Lower leg skin (tissue), 4 donors: ENCODE measurements around the gene IFT27. TPM values are rescaled to one million over a fixed set of nuclear protein-coding genes. Genes with fewer than 3 reads are reported as not detected.

Experiments used
- DNase-seq, 2 donors: peaks; one replicate each; pipeline ENCODE4 v3.0.0-alpha.2; 2019; ENCODE audit warnings: low spot score in 2 of 2
- H3K4me3 ChIP-seq: fragments of 200-600 bp; sonication (generic); 2 replicates; pipeline ENCODE4 v1.5.1; 2017; ENCODE audit warnings: mild to moderate bottlenecking, low read depth; ENCODE audit not compliant: poor library complexity, severe bottlenecking
- POLR2A ChIP-seq, 2 donors: fragments of 450-650 bp; IDR thresholded peaks; one replicate each; pipeline ENCODE4 v1.6.1; 2016 to 2017; ENCODE audit warnings: antibody characterized with exemption in 2 of 2, mild to moderate bottlenecking in 1 of 2, moderate library complexity in 1 of 2
- WGBS, 2 donors: methylation state at CpG; one replicate each; pipeline ENCODE4 v1.1.5; 2018; 5-methylcytosine and 5-hydroxymethylcytosine counted together
- intact Hi-C: fragments of 100-400 bp; cut with DNase I; formaldehyde crosslinking; loops from one replicate; pipeline ENCODE4 v1.15.0; 2023; ENCODE audit warnings: low total_unique reads
- total RNA-seq, 4 donors: library from RNA; depleted of rRNA; stranded (reverse); fragments of >200 nt; gene quantifications; one replicate each; pipeline ENCODE4 v1.1.0, GENCODE V29; 2016
- TF ChIP-seq, protein P1 (sequence below), 3 donors: fragments of 450-650 bp; IDR thresholded peaks; one replicate each; pipeline ENCODE4 v1.5.1; 2016; ENCODE audit warnings: antibody characterized with exemption in 3 of 3, mild to moderate bottlenecking in 3 of 3, moderate library complexity in 2 of 3

Gene IFT27
- total RNA-seq, 4 donors from 2014 or later, result 4.3 to 9.3 (median 8.7) TPM

DNA sequence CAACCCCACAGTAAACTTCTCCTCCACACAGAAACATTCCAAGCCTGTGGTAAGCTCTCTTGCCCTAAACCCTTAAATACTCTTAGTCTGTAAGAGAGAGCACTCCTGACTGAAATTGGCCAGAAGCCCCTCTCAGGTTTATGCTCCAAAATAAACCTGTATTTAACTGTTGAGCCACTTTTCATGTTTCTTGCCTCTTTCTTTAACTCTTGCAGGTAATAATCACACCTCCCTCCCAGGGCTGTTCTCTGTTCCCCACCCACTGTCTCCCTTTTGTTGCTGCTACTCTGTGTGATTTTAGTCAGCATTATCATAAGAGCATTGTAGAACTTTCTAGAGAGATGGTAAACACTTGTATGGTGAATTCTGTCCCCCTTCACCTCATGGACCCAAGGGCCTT lies 2.1 kb upstream of the IFT27 start:
- DNase-seq, result no peak
- intact Hi-C loops, result loop anchor here (10.0 kb wide), 1 partner anchor 233 kb away; no protein-coding TSS in a partner anchor
- no peak overlapping the region for H3K4me3 ChIP-seq
- TF ChIP-seq, protein P1, sequence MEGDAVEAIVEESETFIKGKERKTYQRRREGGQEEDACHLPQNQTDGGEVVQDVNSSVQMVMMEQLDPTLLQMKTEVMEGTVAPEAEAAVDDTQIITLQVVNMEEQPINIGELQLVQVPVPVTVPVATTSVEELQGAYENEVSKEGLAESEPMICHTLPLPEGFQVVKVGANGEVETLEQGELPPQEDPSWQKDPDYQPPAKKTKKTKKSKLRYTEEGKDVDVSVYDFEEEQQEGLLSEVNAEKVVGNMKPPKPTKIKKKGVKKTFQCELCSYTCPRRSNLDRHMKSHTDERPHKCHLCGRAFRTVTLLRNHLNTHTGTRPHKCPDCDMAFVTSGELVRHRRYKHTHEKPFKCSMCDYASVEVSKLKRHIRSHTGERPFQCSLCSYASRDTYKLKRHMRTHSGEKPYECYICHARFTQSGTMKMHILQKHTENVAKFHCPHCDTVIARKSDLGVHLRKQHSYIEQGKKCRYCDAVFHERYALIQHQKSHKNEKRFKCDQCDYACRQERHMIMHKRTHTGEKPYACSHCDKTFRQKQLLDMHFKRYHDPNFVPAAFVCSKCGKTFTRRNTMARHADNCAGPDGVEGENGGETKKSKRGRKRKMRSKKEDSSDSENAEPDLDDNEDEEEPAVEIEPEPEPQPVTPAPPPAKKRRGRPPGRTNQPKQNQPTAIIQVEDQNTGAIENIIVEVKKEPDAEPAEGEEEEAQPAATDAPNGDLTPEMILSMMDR (IDR thresholded peaks at IDR 0.05), result no peak
- TF ChIP-seq POLR2A (IDR thresholded peaks at IDR 0.05), result no peak

DNA sequence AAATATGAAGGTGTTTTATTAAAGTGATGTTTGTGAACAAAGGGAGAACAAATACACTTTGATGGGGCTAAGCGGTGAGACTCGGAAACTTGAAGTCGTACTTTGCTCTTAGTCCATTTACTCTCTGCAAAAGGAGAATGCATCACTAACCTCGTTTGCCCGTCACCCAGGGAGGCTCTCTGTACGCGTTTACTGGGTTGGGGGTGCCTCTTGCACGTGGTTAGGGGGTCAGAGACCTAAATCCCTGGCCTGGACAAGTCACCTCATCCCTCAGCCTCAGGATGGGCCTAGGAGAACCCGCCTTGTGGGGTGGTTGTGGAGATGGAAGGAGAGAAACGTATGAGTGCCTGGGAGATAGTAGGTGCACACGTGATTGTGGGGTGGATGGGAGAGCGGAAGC lies 803 bp upstream of the IFT27 start:
- H3K4me3 ChIP-seq, result no peak overlapping the region
- TF ChIP-seq, protein P1 (IDR thresholded peaks at IDR 0.05), result no peak
- intact Hi-C loops, result loop anchor here (10.0 kb wide), 1 partner anchor 232 kb away; no protein-coding TSS in a partner anchor
- WGBS, 2 donors, result 62 to 66% methylated on average over 12 of the region's 12 CpGs
- DNase-seq, result no peak

DNA sequence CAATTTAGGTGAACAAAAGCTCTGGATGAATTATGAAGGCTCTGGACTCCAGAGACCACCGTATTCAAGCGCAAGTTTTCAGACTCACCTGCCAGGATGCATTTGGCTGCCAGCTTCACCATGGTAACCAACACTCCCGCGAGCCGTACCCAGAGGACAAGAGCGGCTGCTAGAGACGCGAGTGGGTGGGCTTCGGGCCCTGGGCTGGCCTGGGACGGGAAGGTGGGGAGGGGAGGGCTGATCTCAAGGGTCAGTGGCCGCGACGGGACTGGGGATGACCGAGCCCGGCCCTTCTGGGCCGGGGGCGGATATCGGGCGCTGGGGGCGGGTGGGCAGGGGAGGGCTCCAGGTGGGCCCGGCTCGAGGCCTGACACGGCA lies 344 bp downstream of the IFT27 start:
- 0 to 2% methylated on average over 2 to 21 of the region's 23 CpGs for WGBS, 2 donors
- TF ChIP-seq POLR2A (IDR thresholded peaks at IDR 0.05), result no peak
- TF ChIP-seq, protein P1 (IDR thresholded peaks at IDR 0.05), result no peak
- intact Hi-C loops, result loop anchor here (10.0 kb wide), 1 partner anchor 231 kb away; no protein-coding TSS in a partner anchor
- DNase-seq, result peak in 1 of 2 donors; percentile 89
- H3K4me3 ChIP-seq, result peak overlapping the region; percentile 53

DNA sequence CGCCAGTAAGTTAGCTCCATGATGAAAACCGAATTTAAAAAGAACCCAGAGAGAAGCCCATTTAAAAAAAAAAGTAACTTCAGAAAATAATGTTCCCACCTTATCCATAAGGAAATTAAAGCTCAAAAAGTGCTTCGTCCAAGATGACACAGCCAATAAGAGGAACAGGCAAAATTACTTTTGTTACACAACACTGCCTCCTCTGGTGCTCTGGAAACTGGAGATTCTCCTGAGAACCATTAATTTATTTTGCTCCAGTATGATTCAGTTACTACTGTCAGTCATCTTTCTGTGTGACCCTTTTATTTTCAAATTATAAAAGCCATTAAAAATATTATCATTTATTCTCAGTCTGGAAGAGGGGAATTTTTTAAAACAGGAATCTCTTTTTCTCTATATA lies 2.0 kb downstream of the IFT27 start:
- no peak overlapping the region for H3K4me3 ChIP-seq
- DNase-seq, result no peak
- 60 to 73% methylated on average over 3 of the region's 3 CpGs for WGBS, 2 donors
- intact Hi-C loops, result loop anchor here (10.0 kb wide), 1 partner anchor 229 kb away; no protein-coding TSS in a partner anchor
- no peak for TF ChIP-seq POLR2A (IDR thresholded peaks at IDR 0.05)
- TF ChIP-seq, protein P1 (IDR thresholded peaks at IDR 0.05), result no peak

DNA sequence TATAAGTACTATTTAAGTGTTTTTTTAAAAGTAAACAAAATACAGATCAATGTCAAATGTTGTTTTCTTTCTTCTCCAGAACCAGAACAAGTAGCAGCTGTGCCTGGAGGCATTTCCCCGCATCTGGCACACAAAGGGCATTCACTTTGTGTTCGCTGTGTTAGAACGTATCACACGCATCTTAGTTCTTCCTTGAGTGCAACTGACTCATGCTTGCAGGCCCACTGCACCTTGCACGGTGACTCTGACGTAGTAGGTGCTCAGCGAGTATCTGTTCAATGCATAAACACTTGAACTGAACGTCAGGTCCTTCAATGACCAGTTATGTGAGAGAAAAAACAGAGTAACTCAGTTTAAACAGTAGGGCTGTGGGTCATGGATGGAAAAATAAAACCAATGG lies 3.5 kb downstream of the IFT27 start:
- peak in 1 of 2 donors; percentile 63 for DNase-seq
- intact Hi-C loops, result loop anchor here (10.0 kb wide), 1 partner anchor 228 kb away; no protein-coding TSS in a partner anchor
- 84 to 89% methylated on average over 8 of the region's 8 CpGs for WGBS, 2 donors
- TF ChIP-seq, protein P1 (IDR thresholded peaks at IDR 0.05), result no peak
- TF ChIP-seq POLR2A (IDR thresholded peaks at IDR 0.05), result no peak
- no peak overlapping the region for H3K4me3 ChIP-seq
